ENCODE data around the gene SLC27A5. TPM values are rescaled to one million over a fixed set of nuclear protein-coding genes. Genes with fewer than 3 reads are reported as not detected.

SLC27A5 gene
- total and polyA plus RNA-seq, 9 of the 15 experiments (the other 6 are each of a cell fraction or from before 2014, with no cell fraction given) = 42.2 to 318 (median 64.7) TPM

- TF ChIP-seq PRDM10 (IDR thresholded peaks at IDR 0.05; ENCODE audit: partially characterized antibody) (peak; percentile 17), U2AF2 (optimal IDR thresholded peaks at IDR 0.05; ENCODE audit: low read depth, low read length) (no peak), ZFP91 (CRISPR knock-in tag; IDR thresholded peaks at IDR 0.05) (0 out of 2 replicates have a peak, but pooled peaks have one; percentile 21), ZBTB2 (IDR thresholded peaks at IDR 0.05) (no peak), IFI16 (CRISPR knock-in tag; IDR thresholded peaks at IDR 0.05) (no peak), PTBP1 (IDR thresholded peaks at IDR 0.05; ENCODE audit: low read depth, low read length) (0 out of 2 replicates have a peak, but pooled peaks have one; percentile 40), ZNF316 (IDR thresholded peaks at IDR 0.05) (no peak), ZNF212 (CRISPR knock-in tag; IDR thresholded peaks at IDR 0.05) (no peak), ZNF239 (CRISPR knock-in tag; IDR thresholded peaks at IDR 0.05) (no peak), CCNT2 (IDR thresholded peaks at IDR 0.05; ENCODE audit: borderline replicate concordance, extremely low read depth, insufficient read length, low read depth, low read length) (no peak), TARDBP (IDR thresholded peaks at IDR 0.05) (peak; percentile 61; the same call in 1 of the 2 replicates), FOXA3 (CRISPR knock-in tag; conservative IDR thresholded peaks at IDR 0.05 in 1 of 2, IDR thresholded peaks at IDR 0.05 in 1 of 2) (peak in 1 of 2 experiments; percentile 75; a peak in 1 of 4 replicates), BRF2 (IDR thresholded peaks at IDR 0.05; ENCODE audit: borderline replicate concordance, insufficient read depth, insufficient read length) (no peak), ZC3H8 (IDR thresholded peaks at IDR 0.05) (no peak), ZNF282 (CRISPR knock-in tag; IDR thresholded peaks at IDR 0.05) (no peak), PHB2 (IDR thresholded peaks at IDR 0.05; ENCODE audit: low read depth) (no peak), HEY1 (CRISPR knock-in tag; IDR thresholded peaks at IDR 0.05; ENCODE audit: borderline replicate concordance) (no peak), CTBP1 (IDR thresholded peaks at IDR 0.05; ENCODE audit: borderline replicate concordance) (0 out of 2 replicates have a peak, but pooled peaks have one; percentile 33), GTF2E2 (tag; IDR thresholded peaks at IDR 0.05) (peak; percentile 97; the same call in 1 of the 2 replicates), RBM34 (IDR thresholded peaks at IDR 0.05; ENCODE audit: borderline replicate concordance, insufficient read depth, low read length) (no peak), ZNF444 (CRISPR knock-in tag; IDR thresholded peaks at IDR 0.05) (no peak), CHD2 (IDR thresholded peaks at IDR 0.05; ENCODE audit: low read depth, low read length) (no peak; the same call in 1 of the 2 replicates)
These were observed 47.6 kb upstream of the SLC27A5 start (continued) for GRCh38 chr19:58559275-58560006.

All from K562 (cell line).